ENCODE measurements around the gene CHCHD3.

- TF ChIP-seq EP300 (IDR thresholded peaks at IDR 0.05): no peak
- TF ChIP-seq POLR2A (IDR thresholded peaks at IDR 0.05): no peak
These were observed 20.5 kb downstream of the CHCHD3 start for GRCh38 chr7:133061357-133061756.
